GM12865 (cell line): ENCODE data around the gene TET3.

ENCODE experiments used
- DNase-seq: peaks from one replicate; pipeline ENCODE4 v3.0.0; 2010; ENCODE audit warnings: low read depth
- H3K4me3 ChIP-seq: 2 replicates; pipeline ENCODE4 v1.5.1; 2011; ENCODE audit warnings: mild to moderate bottlenecking, low read depth, low read length, control low read depth
- TF ChIP-seq, protein P1 (sequence below): IDR thresholded peaks from 2 replicates; pipeline ENCODE4 v1.5.1; 2011; ENCODE audit warnings: low read length, control low read depth, low read depth, inconsistent platforms; ENCODE audit not compliant: insufficient read depth; ENCODE audit errors: missing control alignments

The TET3 gene

DNA sequence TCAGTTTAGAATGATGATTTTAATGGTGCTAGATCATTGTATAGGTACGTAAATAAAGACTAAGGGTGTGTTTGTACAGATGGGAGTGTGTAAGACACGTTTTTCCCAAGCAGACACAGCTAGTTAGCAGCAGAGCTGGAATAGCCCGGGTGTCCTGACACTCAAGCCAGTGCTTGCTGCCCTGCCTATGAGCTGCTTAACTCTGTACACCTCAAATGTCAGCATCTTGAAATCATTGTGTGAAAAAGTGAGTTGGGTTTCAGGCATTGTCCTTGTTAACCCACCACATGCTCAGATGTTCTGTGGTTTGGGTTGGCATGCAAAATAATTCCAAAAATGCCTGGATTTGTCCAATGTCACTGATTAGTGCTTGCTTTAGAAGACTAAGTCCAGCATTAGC is 13.0 kb upstream of the TET3 start:
- DNase-seq: no peak
- TF ChIP-seq, protein P1, sequence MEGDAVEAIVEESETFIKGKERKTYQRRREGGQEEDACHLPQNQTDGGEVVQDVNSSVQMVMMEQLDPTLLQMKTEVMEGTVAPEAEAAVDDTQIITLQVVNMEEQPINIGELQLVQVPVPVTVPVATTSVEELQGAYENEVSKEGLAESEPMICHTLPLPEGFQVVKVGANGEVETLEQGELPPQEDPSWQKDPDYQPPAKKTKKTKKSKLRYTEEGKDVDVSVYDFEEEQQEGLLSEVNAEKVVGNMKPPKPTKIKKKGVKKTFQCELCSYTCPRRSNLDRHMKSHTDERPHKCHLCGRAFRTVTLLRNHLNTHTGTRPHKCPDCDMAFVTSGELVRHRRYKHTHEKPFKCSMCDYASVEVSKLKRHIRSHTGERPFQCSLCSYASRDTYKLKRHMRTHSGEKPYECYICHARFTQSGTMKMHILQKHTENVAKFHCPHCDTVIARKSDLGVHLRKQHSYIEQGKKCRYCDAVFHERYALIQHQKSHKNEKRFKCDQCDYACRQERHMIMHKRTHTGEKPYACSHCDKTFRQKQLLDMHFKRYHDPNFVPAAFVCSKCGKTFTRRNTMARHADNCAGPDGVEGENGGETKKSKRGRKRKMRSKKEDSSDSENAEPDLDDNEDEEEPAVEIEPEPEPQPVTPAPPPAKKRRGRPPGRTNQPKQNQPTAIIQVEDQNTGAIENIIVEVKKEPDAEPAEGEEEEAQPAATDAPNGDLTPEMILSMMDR: no peak
- H3K4me3 ChIP-seq: no peak overlapping the region

DNA sequence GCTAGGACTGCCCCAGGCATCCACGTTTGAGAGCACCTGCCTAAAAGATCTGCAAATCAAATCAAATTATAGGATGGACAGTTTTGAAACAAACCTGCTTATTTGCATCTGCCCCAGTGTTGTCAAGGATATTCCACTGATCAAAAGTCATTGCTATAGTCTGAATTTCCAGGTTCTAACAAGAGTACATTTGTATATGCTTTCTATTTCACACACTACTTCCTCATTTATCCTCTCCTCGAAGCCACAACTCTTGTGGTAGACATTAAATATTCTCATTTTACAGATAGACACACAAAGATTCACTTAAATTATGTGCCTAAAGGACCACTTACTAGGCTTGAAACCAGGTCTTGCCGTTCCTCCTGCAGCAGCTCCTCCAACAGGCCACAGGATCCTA is 11.9 kb upstream of the TET3 start:
- TF ChIP-seq, protein P1: no peak

DNA sequence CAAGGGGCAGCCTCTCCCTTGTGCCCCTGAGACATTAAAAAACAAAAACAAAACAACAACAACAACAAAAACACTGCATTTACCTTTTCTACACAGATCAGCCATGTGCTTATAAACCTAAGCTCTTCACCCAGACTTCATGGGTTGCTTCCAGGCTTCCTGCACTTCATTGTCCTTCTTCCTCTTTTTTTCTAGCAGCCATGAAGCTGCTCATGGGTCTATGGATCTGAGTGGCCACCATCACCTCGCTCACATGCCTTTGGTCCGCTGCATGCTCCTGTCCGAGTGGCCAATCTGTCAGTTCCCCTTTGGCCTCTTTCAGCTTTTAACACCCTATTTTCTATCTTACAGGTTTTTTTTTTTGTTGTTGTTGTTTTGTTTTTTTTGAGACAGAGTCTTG is 9.0 kb upstream of the TET3 start:
- DNase-seq: no peak
- no peak overlapping the region for H3K4me3 ChIP-seq
- TF ChIP-seq, protein P1: no peak

More for the DNA sequence above, 11.9 kb upstream of the TET3 start:
- peak; percentile 55 for DNase-seq
- H3K4me3 ChIP-seq: no peak overlapping the region

DNA sequence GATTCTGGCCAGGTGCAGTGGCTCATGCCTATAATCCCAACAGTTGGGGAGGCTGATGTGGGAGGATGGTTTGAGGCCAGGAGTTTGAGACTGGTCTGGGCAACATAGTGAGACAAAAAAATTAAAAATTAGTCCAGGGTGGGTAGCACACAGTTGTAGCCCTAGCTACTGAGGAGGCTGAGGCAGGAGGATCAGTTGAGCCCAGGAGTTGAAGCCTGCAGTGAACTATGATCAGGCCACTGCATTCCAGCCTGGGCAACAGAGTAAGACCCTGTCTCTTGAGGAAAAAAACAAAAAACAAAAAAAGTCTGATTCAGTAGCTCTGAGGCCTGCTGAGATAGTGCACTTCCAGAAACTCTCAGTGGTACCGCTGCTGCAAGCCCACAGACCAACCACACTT is 7.9 kb upstream of the TET3 start:
- no peak for DNase-seq
- TF ChIP-seq, protein P1: no peak
- H3K4me3 ChIP-seq: no peak overlapping the region

DNA sequence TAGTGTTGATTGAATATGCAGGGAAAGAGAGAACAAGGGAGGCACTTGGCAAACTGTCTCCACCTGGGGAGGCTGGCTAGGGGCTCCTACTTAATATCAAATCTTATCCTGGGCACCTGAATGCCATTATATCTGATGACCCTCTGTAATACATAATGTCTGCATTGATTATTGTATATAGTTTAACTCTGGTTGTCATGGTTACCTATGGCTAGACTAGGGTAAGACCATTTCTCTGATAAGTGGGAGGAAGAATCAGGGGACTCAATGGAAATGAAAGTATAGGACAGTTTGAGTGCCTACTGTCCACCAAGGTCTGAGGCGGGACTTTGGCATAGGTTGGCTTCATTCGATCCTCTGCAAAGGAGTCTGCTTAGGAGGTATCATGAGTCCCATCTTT is 7.2 kb upstream of the TET3 start:
- TF ChIP-seq, protein P1: no peak
- DNase-seq: no peak
- no peak overlapping the region for H3K4me3 ChIP-seq

DNA sequence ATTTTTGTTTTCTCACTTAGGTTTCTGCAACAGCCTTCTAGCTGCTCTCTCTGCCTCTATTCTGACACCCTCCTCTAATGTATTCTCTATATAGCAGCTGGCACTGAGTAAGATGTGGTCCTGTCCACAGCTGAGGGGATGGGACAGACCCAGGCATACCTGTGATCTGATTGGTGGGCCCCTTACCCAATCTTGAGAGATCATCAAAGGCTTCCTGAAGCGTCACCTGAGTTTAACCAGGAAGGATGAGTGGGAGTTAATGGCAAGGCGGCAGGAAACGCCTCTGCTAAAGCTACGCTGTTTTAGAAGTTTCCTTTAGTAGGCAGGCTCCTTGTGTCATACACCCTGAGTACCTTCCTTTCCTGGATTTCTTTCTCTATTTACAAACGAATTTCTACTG is 5.7 kb upstream of the TET3 start:
- peak overlapping the region; percentile 73 for H3K4me3 ChIP-seq
- TF ChIP-seq, protein P1: no peak
- DNase-seq: peak; percentile 42

DNA sequence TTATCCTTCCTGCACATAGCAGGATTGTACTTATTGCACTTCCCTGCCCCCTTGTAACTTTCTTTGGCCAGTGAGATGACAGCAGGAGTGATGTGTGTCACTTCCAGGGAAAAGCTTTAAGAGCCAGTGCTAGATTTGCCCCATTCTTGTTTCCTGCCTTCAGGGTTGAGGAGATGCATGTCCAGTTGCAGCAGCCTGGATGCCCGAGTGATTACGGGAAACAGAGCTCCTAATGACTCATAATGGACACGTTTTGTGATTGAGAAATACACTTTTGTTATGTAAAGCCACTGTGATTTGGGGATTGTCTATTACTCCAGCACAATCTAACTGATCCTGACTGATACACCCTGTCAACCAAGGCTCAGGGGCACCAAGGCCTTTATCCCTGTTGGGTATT is 5.0 kb upstream of the TET3 start:
- peak overlapping the region; percentile 73 for H3K4me3 ChIP-seq
- TF ChIP-seq, protein P1: no peak
- DNase-seq: no peak
